Activated T-cell treated with anti-CD3 and anti-CD28 coated beads for 48 hours (primary cell): Measurements from ENCODE around the gene DLAT.
"Not testable (repeated sequence)": the region's sequence is repeated elsewhere in the genome, so short reads cannot be mapped to it uniquely, and the experiment has no call there.

ENCODE experiments used
- DNase-seq: peaks from one replicate; pipeline ENCODE4 v3.0.0-alpha.2; 2020; ENCODE audit warnings: low read depth

DLAT gene

GRCh38 chr11:112005422-112006094, 19.6 kb upstream of the DLAT start:
- no peak for DNase-seq

GRCh38 chr11:112006095-112006441, 19.1 kb upstream of the DLAT start:
- not testable (repeated sequence) for DNase-seq

GRCh38 chr11:112011451-112011850, 13.8 kb upstream of the DLAT start:
- DNase-seq = not testable (repeated sequence)

GRCh38 chr11:112012874-112013273, 12.3 kb upstream of the DLAT start:
- DNase-seq = no peak

- DNase-seq = no peak
Observed at GRCh38 chr11:112013497-112014164, 11.6 kb upstream of the DLAT start.

GRCh38 chr11:112016088-112016764, 9.0 kb upstream of the DLAT start:
- DNase-seq = no peak

- no peak for DNase-seq
Observed at GRCh38 chr11:112016765-112017376, 8.3 kb upstream of the DLAT start.

GRCh38 chr11:112017538-112017937, 7.7 kb upstream of the DLAT start:
- DNase-seq = no peak

- DNase-seq = no peak
Observed at GRCh38 chr11:112019066-112019465, 6.1 kb upstream of the DLAT start.

- no peak for DNase-seq
Observed at GRCh38 chr11:112023104-112023503, 2.1 kb upstream of the DLAT start.

- DNase-seq = no peak
Observed at GRCh38 chr11:112024178-112024772, 933 bp upstream of the DLAT start.

- no peak for DNase-seq
Observed at GRCh38 chr11:112025707-112026106, 499 bp downstream of the DLAT start.

- DNase-seq = not testable (repeated sequence)
Observed at GRCh38 chr11:112026784-112027410, 1.7 kb downstream of the DLAT start.

- DNase-seq = no peak
Observed at GRCh38 chr11:112029460-112029859, 4.3 kb downstream of the DLAT start.

GRCh38 chr11:112033902-112034301, 8.7 kb downstream of the DLAT start:
- DNase-seq = no peak

- no peak for DNase-seq
Observed at GRCh38 chr11:112037527-112037926, 12.3 kb downstream of the DLAT start.

- no peak for DNase-seq
Observed at GRCh38 chr11:112042161-112042960, 17.2 kb downstream of the DLAT start.

GRCh38 chr11:112042961-112043304, 17.7 kb downstream of the DLAT start:
- no peak for DNase-seq

GRCh38 chr11:112044961-112045360, 19.8 kb downstream of the DLAT start:
- DNase-seq = no peak

GRCh38 chr11:112046647-112047046, 21.4 kb downstream of the DLAT start:
- DNase-seq = not testable (repeated sequence)

- not testable (repeated sequence) for DNase-seq
Observed at GRCh38 chr11:112048256-112048655, 23.0 kb downstream of the DLAT start.
